ENCODE measurements around the gene WFDC2.

WFDC2 gene, protein sequence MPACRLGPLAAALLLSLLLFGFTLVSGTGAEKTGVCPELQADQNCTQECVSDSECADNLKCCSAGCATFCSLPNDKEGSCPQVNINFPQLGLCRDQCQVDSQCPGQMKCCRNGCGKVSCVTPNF

DNA sequence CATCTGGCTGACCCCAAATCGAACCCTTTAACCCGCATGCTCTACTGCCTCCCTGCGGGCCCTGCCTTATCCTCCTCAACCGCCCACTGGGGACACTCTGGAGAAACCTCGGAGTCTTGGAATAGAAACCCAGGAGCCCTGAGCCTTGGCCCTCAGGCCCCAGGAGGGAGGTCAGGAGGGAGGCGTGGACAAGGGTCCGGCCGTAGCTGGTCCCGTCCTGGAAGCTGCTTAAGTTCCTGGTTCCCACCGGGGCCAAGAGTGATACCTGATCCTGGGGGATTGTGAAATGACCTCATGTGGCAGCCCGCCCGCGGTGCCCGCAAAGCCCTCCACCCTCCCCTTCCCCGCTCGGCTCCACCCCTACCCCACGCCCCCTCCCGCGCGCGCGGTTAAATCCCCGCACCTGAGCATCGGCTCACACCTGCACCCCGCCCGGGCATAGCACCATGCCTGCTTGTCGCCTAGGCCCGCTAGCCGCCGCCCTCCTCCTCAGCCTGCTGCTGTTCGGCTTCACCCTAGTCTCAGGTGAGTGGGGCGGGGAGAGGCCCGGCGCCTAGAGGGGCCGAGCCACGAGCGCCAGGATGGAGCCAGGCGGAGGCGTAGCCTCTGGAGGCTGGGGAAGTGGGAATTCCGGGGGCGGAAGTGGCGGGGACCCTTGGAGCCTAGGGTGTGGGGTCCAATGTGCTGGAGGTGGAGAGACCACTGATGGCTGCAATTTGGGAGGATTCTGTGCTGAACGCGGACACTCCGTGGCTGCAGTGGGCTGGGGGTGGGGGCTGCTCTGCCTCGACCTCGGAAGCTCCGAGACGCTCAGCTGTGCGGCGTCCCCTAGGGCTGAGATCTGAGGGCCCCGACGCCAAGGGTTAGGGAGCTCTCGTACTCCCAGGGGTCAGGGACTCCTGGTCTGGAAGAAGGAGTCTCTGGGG, at the start of gene WFDC2:
WFDC2 (plus strand) TSS at position 418 of the 926 bp plus-strand sequence; CDS start at position 447, 29 bp downstream.
- peak; percentile 51 for DNase-seq

DNA sequence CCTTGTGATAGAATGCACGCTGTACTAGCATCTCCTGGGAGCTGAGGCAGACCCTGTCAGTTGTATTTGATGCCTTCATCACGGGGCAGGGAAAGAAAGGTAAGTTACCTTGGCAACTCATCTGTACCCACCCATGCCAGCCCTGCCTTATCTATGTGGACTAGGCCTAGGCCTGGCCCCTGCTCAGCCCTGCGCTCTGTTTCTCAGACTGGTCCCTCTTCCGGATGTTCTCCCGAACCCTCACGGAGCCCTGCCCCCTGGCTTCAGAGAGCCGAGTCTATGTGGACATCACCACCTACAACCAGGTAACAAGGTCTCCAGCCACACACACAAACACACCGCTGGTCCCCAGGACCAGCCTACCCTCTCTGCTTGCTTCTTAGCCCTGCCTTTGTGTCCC, 49.4 kb upstream of the WFDC2 start:
- DNase-seq: no peak

GRCh38 chr20:45423700-45424099, 45.9 kb upstream of the WFDC2 start:
- DNase-seq: no peak

GRCh38 chr20:45425561-45425960, 44.0 kb upstream of the WFDC2 start:
- DNase-seq: no peak

GRCh38 chr20:45426320-45427016, 43.1 kb upstream of the WFDC2 start:
- no peak for DNase-seq

GRCh38 chr20:45427236-45428149, 42.1 kb upstream of the WFDC2 start:
- no peak for DNase-seq

DNA sequence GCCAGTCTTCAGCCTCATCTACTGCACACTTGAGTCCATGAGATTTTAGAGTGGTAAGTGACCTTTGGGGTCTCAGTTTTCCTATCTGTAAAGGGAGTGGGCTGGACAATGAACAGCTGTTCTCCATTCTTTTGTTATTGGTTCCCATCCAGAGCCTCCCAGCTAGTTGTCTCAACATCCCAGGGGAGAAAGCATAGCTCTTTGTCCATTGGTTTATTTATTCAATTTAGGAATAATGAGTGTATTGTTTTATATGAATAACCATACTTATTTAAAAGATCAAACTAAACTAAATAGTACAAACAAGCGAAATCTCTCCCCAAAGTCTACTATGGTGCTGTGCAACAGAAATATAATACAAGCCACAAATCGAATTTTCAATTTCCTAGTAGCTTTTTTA, 39.9 kb upstream of the WFDC2 start:
- no peak for DNase-seq

DNA sequence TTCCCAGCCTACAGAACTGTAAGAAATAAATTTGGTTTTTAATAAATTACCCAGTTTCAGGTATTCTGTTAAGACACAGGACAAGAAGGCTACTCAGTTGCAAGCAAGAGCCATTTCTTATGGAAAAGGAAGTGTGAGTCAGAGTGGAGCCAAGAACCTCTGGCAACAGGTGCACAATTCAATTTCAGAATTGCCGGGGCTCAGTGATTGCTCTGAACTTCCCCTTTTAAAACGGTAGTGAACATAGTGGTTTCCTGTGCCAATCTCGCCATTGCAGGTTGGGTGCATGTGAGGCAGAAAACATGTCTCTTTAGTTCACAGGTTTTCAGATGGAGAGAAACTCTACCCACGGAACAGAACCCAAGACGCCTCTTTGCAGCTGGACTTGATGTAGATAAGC, 37.3 kb upstream of the WFDC2 start:
- DNase-seq: no peak

GRCh38 chr20:45433316-45433715, 36.2 kb upstream of the WFDC2 start:
- DNase-seq: no peak

- DNase-seq: no peak
These were observed 35.6 kb upstream of the WFDC2 start for GRCh38 chr20:45433976-45434375.

GRCh38 chr20:45436732-45437485, 32.6 kb upstream of the WFDC2 start:
- DNase-seq: peak; percentile 22

GRCh38 chr20:45440424-45440823, 29.1 kb upstream of the WFDC2 start:
- DNase-seq: no peak

GRCh38 chr20:45440891-45441685, 28.5 kb upstream of the WFDC2 start:
- no peak for DNase-seq

- DNase-seq: no peak
These were observed 27.8 kb upstream of the WFDC2 start for GRCh38 chr20:45441746-45442145.

DNA sequence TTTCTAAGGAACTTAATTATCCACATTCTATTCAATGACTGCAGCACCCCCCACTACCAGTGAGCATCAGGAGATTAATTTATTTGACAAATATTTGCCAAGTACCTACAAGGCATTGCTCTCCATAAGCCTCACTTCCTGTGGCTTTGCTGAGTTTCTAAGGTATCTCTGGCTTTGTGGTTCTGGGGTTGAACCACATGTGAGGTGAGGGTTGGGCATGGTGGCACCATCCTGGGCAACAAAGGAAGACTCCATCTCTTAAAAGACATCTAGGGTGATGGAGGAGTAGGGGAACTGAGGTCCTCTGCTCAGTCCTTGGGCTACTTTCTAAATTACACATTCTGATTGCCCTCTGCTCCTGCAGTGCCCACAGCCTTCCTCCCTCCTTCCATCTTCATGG, 25.5 kb upstream of the WFDC2 start:
- no peak for DNase-seq

GRCh38 chr20:45445805-45446562, 23.6 kb upstream of the WFDC2 start:
- no peak for DNase-seq

DNA sequence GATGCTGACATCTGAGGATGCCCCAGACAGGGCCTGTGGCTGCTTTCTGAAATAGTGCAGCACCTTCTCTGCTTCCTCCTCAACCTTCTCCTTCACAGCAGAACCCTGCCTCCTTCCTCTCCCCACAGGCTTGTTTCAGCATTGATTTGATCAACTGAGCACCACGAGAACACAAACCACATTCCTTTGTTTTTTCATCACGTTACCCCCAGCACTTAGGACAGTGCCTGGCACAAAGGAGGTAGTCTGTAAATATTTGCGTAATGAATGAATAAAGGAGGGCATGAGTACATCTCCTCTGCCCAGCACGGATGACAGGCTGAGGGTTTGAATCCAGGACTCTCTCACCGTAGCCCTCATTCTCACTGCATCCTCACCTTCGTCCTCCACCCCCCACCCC, 21.3 kb upstream of the WFDC2 start:
- DNase-seq: no peak

DNA sequence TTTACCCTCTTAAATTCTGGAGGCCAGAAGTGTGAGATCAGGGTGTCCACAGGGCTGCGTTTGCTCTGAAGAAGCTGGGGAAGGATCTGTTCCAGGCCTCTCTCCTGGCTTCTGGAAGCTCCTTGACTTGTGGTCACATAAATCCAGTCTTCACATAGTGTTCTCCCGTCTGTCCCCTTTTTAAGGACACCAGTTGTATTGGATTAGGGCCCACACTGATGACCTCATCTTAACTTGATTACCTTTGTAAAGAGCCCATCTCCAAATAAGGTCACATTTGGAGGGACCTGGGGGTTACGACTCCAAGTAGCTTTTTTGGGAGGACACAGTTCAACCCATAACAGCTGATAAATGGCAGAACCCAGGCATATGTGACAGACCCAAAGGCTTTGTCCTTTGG, 20.0 kb upstream of the WFDC2 start:
- no peak for DNase-seq

GRCh38 chr20:45450097-45450818, 19.3 kb upstream of the WFDC2 start:
- DNase-seq: peak; percentile 16

DNA sequence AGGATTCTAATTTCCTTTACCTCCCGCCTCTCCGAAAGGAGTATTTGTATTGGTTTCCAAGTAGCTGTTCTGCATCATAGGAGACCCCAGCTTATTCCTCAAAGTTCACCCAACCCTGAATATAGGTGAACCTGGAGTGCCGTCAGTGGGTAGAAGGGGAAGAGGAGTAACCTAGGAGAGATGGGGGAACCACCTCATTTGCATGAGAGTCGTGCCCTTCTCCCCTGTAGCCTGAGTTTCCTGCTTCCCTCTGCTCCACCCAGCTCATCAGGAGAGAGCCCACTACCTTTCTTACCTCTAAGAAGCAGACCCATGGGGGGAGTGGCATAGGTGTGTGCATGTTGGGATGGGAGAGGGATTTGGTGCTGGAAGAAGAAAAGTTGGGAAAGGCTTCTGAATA, 17.3 kb upstream of the WFDC2 start:
- DNase-seq: no peak
